Prostate gland (tissue), 2 donors: ENCODE data around the gene CEP135.

Experiments
- POLR2AphosphoS5 ChIP-seq: sonication (generic); formaldehyde crosslinking; IDR thresholded peaks from one replicate; pipeline ENCODE4 v1.6.1; 2017; ENCODE audit warnings: antibody characterized with exemption
- TF ChIP-seq, protein P1 (sequence below), 4 experiments: fragments of 200-600 bp in 2 of 4; fragments of 450-650 bp in 2 of 4; sonication (generic) in 2 of 4; IDR thresholded peaks; 1 replicate in 3 of 4; 2 replicates in 1 of 4; pipeline ENCODE4 v1.5.1; 2016 to 2019; ENCODE audit warnings: antibody characterized with exemption in 4 of 4, mild to moderate bottlenecking in 2 of 4, moderate library complexity in 2 of 4

- TF ChIP-seq POLR2AphosphoS5 = no peak
- TF ChIP-seq, protein P1, sequence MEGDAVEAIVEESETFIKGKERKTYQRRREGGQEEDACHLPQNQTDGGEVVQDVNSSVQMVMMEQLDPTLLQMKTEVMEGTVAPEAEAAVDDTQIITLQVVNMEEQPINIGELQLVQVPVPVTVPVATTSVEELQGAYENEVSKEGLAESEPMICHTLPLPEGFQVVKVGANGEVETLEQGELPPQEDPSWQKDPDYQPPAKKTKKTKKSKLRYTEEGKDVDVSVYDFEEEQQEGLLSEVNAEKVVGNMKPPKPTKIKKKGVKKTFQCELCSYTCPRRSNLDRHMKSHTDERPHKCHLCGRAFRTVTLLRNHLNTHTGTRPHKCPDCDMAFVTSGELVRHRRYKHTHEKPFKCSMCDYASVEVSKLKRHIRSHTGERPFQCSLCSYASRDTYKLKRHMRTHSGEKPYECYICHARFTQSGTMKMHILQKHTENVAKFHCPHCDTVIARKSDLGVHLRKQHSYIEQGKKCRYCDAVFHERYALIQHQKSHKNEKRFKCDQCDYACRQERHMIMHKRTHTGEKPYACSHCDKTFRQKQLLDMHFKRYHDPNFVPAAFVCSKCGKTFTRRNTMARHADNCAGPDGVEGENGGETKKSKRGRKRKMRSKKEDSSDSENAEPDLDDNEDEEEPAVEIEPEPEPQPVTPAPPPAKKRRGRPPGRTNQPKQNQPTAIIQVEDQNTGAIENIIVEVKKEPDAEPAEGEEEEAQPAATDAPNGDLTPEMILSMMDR (IDR thresholded peaks at IDR 0.05) = no peak
Observed at GRCh38 chr4:55928846-55929245, 19.9 kb upstream of the CEP135 start.
